ENCODE data around the gene ESYT3.
"Not testable (repeated sequence)": the region's sequence is repeated elsewhere in the genome, so short reads cannot be mapped to it uniquely, and the experiment has no call there.

ESYT3 gene

GRCh38 chr3:138448631-138449030 is 14.2 kb downstream of the ESYT3 start:
- DNase-seq (ENCODE audit: low read depth) = no peak
- TF ChIP-seq, protein P1, sequence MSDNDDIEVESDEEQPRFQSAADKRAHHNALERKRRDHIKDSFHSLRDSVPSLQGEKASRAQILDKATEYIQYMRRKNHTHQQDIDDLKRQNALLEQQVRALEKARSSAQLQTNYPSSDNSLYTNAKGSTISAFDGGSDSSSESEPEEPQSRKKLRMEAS (IDR thresholded peaks at IDR 0.05; ENCODE audit: low read depth, low read length) = no peak
- H3K4me3 ChIP-seq (ENCODE audit: low read depth, low read length) = no peak overlapping the region

DNA sequence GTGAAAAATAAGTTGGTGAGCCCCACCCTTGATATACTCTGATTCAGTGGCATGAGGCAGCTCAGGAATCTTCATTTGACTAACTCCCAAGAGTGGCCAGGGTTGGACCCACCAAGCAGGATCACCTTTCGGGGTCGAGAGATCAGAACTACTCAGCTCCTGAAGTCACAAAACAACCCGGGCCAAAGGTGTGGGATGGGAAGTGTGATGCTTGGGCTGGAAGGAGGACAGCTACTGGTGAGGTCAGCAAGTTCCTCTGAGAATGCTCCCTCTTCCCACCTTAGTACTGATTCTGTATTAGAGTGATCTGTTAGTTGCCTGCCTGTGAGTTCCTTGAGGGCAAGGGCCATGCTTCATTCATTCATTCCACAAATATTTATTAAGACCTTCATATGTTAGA is 15.1 kb downstream of the ESYT3 start:
- TF ChIP-seq, protein P1 (IDR thresholded peaks at IDR 0.05; ENCODE audit: low read depth, low read length) = no peak
- TF ChIP-seq POLR2A (IDR thresholded peaks at IDR 0.05; ENCODE audit: extremely low read depth, insufficient read length) (no peak), MYC (IDR thresholded peaks at IDR 0.05; ENCODE audit: low read depth, low read length) (no peak), CTCF (IDR thresholded peaks at IDR 0.05; ENCODE audit: low read depth, low read length) (no peak)
- H3K4me3 ChIP-seq (ENCODE audit: low read depth, low read length) = no peak overlapping the region
- DNase-seq (ENCODE audit: low read depth) = no peak

- TF ChIP-seq POLR2A (IDR thresholded peaks at IDR 0.05; ENCODE audit: extremely low read depth, insufficient read length) = no peak
- TF ChIP-seq, protein P1 (IDR thresholded peaks at IDR 0.05; ENCODE audit: low read depth, low read length) = no peak
- no peak for TF ChIP-seq MYC (IDR thresholded peaks at IDR 0.05; ENCODE audit: low read depth, low read length)
- no peak for TF ChIP-seq CTCF (IDR thresholded peaks at IDR 0.05; ENCODE audit: low read depth, low read length)
- DNase-seq (ENCODE audit: low read depth) = no peak
- H3K4me3 ChIP-seq (ENCODE audit: low read depth, low read length) = no peak overlapping the region
These were observed 15.8 kb downstream of the ESYT3 start for GRCh38 chr3:138450181-138450580.

GRCh38 chr3:138450704-138451424 is 16.4 kb downstream of the ESYT3 start:
- no peak overlapping the region for H3K4me3 ChIP-seq (ENCODE audit: low read depth, low read length)
- TF ChIP-seq CTCF (IDR thresholded peaks at IDR 0.05; ENCODE audit: low read depth, low read length) = no peak
- no peak for TF ChIP-seq POLR2A (IDR thresholded peaks at IDR 0.05; ENCODE audit: extremely low read depth, insufficient read length)
- DNase-seq (ENCODE audit: low read depth) = no peak

- DNase-seq (ENCODE audit: low read depth) = no peak
- TF ChIP-seq, protein P1 (IDR thresholded peaks at IDR 0.05; ENCODE audit: low read depth, low read length) = no peak
- no peak for TF ChIP-seq MYC (IDR thresholded peaks at IDR 0.05; ENCODE audit: low read depth, low read length)
- no peak for TF ChIP-seq POLR2A (IDR thresholded peaks at IDR 0.05; ENCODE audit: extremely low read depth, insufficient read length)
- no peak for TF ChIP-seq CTCF (IDR thresholded peaks at IDR 0.05; ENCODE audit: low read depth, low read length)
- H3K4me3 ChIP-seq (ENCODE audit: low read depth, low read length) = no peak overlapping the region
These were observed 17.3 kb downstream of the ESYT3 start for GRCh38 chr3:138451595-138452162.

- H3K4me3 ChIP-seq (ENCODE audit: low read depth, low read length) = no peak overlapping the region
- DNase-seq (ENCODE audit: low read depth) = no peak
- TF ChIP-seq MYC (IDR thresholded peaks at IDR 0.05; ENCODE audit: low read depth, low read length) = no peak
- TF ChIP-seq, protein P1 (IDR thresholded peaks at IDR 0.05; ENCODE audit: low read depth, low read length) = no peak
- no peak for TF ChIP-seq CTCF (IDR thresholded peaks at IDR 0.05; ENCODE audit: low read depth, low read length)
- TF ChIP-seq POLR2A (IDR thresholded peaks at IDR 0.05; ENCODE audit: extremely low read depth, insufficient read length) = no peak
These were observed 18.0 kb downstream of the ESYT3 start for GRCh38 chr3:138452436-138452835.

DNA sequence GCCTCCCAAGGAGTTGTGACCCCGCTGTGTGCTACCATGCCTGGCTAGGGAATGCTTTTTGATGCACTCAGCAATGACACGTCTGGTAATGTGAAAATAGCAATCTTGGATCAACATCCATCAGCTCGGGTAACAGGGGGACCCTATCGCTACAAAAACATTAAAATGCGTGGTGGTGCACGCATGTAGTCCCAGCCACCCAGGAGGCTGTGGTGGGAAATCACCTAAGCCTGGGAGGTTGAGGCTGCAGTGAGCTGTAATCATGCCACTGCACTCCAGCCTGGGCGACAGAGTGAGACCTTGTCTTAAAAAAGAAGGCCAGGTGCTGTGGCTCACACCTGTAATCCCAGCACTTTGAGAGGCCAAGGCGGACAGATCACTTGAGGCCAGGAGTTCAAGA is 19.5 kb downstream of the ESYT3 start:
- not testable (repeated sequence) for DNase-seq (ENCODE audit: low read depth)

More for the DNA sequence above, 19.5 kb downstream of the ESYT3 start:
- not testable (repeated sequence) for H3K4me3 ChIP-seq (ENCODE audit: low read depth, low read length)
